HL-60/S4 treated with retinoic acid at 250 ng/mL for 4 days and 3 days (cell line): ENCODE data around the gene SUGCT.

Experiments
- in situ Hi-C: fragments of 300-500 bp; cut with MboI; formaldehyde crosslinking; loops from 2 replicates; pipeline ENCODE4 v1.7.0; 2022; ENCODE audit warnings: low sequenced_read_pairs

SUGCT gene

GRCh38 chr7:40882071-40882658 is 747.4 kb downstream of the SUGCT start:
- in situ Hi-C loops = no loop called here

DNA sequence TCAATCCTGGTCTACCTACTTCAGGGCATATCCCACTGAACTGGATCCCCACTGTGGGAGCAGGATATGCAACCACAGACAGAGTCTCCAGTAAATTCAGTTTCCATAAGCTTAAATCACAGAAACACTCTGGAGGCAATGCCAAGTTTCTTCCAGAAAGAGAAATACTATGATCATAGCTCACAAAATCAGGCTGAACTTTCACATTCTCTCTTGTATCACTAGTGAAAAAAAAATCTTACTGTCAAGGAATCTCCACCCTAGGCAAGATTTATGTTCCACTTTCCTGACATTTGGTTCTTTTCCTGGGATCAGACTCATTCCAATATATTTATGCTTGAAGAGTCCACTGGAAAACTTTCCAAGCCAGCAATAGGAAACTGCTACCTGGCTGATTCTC is 749.0 kb downstream of the SUGCT start:
- in situ Hi-C loops = no loop called here

- in situ Hi-C loops = no loop called here
Measured at GRCh38 chr7:40884241-40884640, 749.4 kb downstream of the SUGCT start.

DNA sequence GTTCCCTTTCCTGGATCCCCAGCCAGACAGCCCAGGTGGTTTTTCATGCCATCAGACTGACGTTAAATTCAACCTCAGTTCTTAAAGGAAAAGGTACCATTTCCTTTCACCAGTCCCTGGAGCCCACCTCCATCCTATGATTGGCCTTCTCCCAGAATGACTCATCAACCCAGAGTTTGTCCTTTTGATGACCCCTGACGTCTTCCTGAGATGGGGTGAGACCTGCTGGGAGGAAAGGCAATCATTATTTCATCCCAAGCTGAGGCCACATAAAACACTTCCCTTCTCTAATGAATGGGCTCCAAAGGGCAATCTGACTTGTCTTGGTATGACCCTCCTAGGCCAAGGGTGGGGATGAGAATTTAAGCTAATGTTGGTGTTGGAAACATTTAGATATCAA is 750.7 kb downstream of the SUGCT start:
- in situ Hi-C loops = no loop called here

DNA sequence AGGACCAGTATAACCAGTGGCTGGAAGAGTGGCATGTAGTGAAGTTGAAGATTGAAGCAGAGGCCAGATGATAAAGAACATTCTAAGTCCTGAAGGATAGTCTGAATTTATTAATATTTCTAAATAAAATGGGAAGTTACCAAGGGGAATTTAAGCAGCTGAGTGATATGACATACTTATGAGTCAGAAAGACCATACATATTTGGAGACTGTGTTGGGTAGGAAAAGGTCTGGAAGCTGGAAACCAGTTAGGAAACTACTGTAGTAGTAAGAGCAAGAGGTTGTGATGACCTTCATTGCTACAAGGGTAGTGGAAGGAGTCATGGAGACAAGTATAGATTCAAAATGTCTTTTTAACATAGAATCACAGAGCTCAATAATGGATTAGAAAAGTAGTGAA is 752.3 kb downstream of the SUGCT start:
- in situ Hi-C loops = no loop called here

GRCh38 chr7:40888499-40888898 is 753.7 kb downstream of the SUGCT start:
- in situ Hi-C loops = no loop called here

DNA sequence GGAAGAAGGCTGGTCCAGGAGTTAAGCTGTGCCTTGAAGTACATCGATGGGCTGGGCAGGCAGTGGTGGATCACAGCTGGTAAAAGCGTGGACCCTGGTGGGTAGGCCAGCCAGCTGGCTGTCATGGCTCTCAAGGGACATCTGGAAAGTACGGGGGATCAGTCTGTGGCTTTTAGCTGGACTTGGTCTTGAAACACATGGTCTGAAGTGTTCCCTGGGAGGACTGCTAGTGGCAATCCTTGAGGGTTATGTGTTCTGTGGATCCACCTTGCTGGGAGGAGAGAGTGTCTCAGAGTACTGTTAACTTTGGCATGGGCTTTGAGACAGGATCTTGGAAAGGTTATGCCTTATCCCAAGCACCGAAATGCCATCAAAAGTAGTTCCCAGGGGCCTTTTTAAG is 754.3 kb downstream of the SUGCT start:
- in situ Hi-C loops = no loop called here

DNA sequence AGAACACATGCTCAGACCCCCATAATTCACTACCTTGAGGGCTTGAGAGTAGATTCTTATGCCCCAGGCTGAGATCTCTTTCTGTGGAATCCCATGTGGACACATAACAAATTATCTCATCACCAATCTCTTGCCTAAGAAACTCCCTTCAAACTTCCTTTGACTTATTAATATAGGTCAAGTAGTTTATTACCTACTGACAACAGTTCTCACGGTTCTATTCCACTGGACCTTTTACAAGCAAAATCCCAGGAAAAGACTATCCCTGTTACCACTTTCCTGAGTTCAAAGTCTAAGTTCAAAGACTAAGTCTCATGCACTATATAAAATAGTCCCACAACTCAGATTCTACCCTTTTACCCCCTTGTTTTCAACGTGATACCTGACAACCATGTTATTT is 754.7 kb downstream of the SUGCT start:
- in situ Hi-C loops = no loop called here

DNA sequence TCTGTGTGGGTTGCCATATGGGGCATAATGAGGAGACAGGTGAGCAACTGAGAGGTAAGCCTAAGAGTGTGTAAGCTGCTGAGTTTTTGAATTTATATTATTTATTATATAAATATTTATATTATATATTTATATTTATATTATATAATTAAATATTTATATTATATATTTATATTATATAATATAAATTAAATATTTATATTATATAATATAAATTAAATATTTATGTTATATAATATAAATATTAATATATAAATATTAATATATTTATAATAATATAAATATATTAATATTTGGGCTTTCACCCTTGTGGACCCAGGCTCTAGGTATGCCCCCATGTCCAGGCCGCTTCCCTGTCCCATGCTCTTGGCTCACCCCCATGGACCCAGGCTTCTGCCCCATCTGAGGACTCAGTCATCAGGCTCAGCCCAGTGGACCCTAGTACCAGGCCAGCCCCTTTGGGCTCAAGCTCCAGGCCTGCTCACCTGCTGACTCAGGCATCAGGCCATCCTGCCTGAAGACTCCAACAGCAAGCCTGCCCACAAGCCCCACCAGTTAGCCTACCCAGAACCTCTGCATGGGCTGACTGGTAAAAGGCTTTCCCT is 755.4 kb downstream of the SUGCT start:
- in situ Hi-C loops = no loop called here

- in situ Hi-C loops = no loop called here
Measured at GRCh38 chr7:40891232-40891631, 756.4 kb downstream of the SUGCT start.

GRCh38 chr7:40899151-40899550 is 764.3 kb downstream of the SUGCT start:
- in situ Hi-C loops = no loop called here

DNA sequence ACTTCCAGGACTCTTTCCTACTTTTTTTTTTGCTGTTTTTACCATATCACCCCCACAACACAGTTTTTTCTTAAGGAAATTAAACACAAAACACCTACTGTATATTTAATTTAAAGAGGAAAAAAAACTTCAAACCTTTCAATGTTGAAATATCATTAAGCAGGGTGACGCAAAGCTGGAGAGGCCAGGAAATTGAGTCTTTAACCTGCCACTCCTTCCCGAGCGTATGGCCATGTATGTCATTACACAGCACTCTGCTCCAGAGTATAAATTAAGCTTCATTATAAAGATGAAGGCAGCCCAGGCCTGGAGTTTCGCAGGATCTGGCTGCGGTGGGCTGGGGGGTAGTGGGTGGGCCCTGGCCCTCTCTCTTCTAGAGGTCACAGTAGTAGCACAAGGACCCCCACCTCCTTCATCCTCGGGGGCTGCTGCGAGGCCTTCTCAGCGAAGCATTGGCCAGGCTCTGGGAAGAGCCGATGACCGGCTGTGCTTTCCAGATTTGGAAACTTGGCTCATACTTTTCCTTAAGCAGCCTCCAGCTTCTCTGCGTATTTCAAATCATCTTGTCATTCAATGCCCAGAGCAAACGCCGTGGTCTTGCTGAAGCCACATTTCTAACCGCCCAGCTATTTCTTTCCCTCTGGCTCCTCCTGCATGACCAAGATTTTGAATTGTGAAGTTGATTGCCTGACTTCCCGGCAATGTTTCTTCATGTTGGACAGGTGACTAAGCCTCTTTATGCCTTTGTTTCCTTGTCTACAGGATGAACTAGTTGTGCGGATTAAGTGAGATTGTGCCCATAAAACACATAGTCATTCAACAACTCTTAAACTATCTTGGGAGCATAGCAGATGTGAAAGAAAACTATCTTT is 765.1 kb downstream of the SUGCT start:
- in situ Hi-C loops = no loop called here

DNA sequence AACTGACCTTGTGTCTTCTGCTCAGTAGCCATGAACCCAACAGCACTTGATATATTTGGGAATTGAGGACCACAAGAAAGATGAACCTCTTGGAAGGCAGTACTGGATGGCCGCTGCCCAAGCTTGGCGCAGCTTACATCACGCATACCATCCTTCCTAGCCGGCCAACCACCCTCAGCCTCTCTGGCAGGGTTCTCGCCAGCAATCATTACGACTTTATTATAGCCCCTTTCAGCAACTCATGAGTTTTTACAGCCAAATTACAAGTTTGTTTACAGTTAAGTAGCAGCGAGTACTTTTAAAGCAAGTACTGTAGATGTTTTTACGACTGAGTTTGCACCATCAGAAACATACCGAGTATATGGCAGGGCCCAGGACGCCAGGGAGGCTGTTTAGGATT is 769.1 kb downstream of the SUGCT start:
- in situ Hi-C loops = no loop called here

- in situ Hi-C loops = no loop called here
Measured at GRCh38 chr7:40907286-40907685, 772.5 kb downstream of the SUGCT start.

GRCh38 chr7:40909346-40909980 is 774.7 kb downstream of the SUGCT start:
- in situ Hi-C loops = no loop called here
